Neural progenitor cell (in vitro differentiated cells): ENCODE data around the gene C10orf88.

Experiments used
- CTCF ChIP-seq: fragments of 200-600 bp; sonication (generic); IDR thresholded peaks from 2 replicates; pipeline ENCODE4 v1.5.1; 2017; ENCODE audit warnings: antibody characterized with exemption, mild to moderate bottlenecking
- EZH2 ChIP-seq: fragments of 200-600 bp; sonication (generic); IDR thresholded peaks from 2 replicates; pipeline ENCODE4 v1.6.1; 2017; ENCODE audit warnings: antibody characterized with exemption, mild to moderate bottlenecking, moderate library complexity
- EZH2phosphoT487 ChIP-seq: fragments of 200-600 bp; sonication (generic); IDR thresholded peaks from 2 replicates; pipeline ENCODE4 v1.6.1; 2017; ENCODE audit warnings: antibody characterized with exemption

GRCh38 chr10:122974023-122974422 lies 20.0 kb upstream of the C10orf88 start:
- no peak for TF ChIP-seq CTCF
- TF ChIP-seq EZH2 = no peak
- TF ChIP-seq EZH2phosphoT487 = no peak
